Embryonic facial prominence (tissue), 1 donor: ENCODE data around the gene SLC30A7.
A peak's percentile ranks its signal among the peaks of the same experiment; 100 is the strongest.

ENCODE experiments used
- DNase-seq: peaks from one replicate; pipeline ENCODE4 v3.0.0-alpha.2; 2016; ENCODE audit errors: extremely low spot score

The SLC30A7 gene

DNA sequence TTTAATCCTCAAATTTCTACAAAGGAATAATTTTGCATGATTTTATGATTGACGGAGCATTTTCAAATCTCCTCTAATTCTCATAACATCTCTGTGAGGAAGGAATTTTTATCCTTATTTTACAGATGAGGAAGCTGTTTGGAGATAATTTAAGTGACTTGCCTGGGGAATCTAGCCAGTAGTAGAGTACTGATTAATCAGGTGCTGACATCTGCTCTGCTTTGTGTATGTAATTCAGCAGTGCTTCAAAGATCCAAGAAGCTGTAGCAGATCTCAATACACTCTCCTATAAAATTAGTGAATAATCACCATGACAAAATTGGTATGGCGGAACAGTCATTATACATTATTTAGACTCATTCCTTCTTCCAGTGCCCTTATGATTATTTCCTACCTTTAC is 83.7 kb downstream of the SLC30A7 start:
- DNase-seq, result no peak

DNA sequence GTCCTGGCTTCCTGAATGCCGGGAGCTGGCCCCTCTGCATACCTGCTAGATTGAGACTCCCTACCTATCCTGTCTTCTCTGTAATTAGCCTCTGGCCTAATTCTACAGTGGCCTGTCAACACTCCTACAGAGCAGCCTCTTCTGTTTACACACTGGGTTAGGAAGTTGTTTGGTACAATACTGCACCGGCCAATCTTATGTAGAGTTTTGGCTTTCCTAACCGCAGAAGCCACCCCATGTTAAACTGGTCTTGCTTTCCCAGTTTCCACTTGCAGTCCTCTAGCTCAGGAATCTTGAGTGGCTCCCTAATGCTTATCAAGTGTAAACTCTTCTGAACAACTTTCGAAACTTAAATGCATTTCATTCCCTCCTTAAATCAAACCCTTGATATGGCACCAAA is 86.9 kb downstream of the SLC30A7 start:
- DNase-seq, result no peak

DNA sequence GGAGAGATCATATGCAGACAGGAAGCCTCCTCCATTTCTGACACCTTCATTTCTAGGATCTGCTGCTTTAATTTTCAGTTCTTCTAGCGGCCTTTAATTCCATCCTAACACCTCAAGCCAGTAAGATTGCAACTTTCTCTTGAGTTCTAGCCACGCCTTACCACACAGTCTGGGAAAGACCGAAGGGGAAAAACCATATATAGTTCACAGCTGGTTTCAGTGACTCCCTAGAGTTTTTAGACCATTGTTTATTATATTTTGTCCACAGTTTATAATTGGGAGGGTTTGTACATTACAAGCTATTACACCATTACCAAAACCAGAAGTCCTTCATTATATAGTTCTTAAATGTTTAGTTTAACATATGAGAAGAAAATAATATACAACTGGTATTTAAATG is 92.2 kb downstream of the SLC30A7 start:
- DNase-seq, result no peak

DNA sequence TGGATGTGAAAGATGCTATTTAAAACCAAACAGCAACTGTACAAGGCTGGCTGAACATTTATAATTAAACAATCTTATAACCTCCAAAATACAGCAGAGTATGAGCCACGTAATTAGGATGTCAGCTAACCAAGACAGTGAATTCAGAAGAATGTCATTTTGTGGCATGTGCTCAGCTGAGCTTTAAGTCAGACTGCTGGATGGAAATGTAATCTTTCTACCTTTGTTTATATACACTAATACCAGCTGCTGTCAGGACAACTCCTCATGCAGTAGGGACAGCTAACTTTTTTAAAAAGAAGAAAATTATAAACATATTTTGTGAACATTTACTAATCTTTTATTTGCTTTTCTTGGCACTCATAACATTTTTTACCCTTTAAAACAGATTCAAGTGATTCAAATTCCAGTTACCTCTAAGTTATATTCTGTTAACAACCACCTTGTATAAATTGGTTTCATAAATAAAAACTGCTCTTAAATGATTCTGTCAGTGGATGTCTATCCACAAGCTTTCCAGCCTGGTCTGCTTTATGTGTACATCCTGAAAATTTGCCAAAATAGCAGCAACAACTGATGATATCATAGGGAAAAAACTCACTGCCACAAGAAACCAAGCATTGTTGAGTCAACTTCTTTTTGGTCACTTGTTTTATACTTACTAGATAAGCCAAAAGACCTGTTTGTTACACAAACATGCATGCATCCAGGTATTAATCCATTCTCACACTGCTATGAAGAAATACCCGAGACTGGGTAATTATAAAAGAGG is 93.6 kb downstream of the SLC30A7 start:
- DNase-seq, result no peak

DNA sequence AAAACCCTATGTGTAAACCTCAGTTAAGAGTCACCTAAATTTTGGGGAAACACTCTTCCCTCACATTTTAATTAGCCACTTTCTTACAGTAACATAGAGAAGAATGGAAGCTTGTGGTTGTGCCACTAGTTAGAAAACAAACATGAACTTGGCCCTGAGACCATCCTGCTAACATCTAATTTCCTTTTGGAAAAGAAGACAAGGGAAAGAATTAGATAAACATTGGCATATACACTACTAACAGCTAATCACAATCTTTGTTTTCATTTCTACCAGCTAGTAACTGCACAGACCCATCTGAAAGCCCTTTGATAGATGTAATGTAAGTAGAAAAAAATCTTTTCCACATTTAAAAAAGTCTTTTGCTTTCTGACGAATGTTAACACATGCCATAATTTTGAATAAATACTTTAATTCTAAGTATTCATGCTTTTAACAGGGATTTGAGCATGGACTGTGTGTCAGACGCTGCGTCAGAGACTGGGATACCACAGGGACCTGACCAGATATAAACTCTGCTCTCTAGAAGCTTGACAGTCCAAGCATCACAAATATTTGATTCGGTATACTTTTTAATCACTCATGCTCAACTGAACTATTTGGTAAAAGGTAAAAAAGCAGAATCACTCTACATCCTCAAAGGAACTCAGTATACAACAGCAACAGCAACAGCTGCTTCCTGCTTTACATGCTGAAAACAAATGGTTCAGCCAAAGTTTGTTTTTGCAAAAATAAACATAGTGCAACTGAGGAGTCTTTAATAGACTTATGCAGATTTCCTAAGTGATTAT is 99.5 kb downstream of the SLC30A7 start:
- DNase-seq, result no peak

DNA sequence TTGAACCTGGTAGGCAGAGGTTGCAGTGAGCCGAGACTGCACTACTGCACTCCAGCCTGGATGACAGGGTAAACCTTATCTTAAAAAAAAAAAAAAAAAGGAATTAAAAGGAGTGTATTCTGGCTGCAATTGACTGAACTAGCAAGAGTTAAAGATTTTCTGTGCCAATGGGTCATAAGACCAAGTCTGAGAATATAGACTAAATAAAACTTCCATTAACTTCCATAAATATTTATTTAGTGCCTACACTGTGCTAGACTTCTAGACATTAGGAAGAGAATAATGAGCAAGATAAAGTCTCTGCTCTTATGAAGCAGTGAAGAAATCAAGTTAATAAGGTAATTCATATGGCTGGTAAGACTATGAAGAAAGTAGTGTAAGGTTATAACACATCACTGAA is 102.5 kb downstream of the SLC30A7 start:
- DNase-seq, result no peak

DNA sequence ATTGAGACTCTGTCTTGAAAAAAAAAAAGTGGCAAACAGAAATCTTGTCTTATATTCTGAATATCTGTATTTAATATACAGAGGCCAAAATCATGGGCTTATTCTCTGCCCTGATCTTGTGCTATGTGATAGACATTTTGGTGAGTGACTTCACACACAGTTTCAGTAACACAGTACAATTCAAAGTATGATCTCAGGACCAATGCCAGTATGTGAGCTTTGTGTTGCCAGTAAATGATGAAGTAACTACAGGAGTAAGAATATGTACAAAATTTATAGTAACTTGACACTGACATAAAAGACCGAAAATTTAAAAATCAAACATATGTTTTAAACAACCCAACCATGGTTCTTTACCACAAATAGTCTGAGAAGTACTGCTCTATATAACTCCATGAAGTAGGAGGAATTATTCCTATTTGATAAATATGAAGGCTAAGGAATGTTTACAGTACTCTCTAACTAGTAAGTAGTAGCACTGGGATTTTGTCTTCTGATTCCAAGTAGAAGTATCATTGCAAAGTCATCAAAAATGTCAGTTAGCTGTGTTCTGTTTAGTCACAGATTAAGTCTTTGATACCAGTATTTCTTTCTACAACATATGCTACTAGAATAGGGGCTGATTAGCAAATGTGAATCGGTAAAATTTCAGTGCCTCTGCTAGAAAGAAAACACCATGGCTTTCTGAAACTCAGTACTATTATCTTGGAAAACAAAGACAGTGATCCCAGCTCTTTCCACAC is 104.4 kb downstream of the SLC30A7 start:
- no peak for DNase-seq

DNA sequence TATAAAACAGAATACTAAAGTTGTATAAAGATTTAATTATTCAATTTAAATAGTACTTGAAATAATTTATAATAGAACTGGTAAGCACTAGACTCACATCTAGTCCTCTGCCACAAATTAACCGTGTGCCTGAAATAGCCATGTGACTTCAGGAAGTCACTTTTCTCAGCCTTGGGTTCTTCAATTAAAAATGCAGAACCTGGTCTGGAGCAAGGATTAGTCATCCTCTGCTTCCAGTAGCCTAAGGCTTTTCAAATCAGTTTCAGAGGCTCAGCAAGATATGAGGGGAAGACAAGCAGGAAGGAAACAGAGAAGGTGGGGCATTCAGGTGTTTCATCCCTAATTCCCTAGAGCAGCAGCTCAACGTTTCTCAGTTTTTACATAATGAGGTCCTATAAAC is 106.7 kb downstream of the SLC30A7 start:
- no peak for DNase-seq

DNA sequence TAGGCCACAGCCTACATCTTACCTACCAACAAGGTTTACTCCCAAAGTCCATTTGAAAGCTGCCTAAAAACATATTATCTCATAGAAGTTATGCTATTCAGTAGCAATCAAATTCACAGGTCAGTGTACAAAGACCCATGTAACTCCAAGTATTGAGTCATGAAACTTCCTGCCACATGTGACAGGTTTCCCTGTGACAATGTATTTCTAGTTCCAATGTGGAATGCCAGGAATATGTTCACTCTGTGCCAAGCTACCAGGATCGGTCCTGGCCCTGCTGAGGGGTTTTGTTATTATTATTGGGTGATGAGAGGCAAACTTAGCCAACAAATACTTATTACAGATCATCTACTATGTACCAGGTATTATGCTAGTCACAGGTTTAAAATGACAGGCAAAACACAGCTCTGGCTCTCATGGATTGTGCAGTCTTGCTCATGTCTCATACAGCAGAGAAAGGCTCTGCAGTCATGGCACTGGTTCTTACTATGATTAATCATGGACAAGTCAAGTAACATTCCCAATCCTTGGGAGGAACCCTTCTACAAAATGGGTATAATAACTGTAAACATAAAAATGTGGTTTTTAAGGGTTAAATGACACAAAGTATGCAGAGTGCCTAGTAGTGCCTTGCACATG is 107.2 kb downstream of the SLC30A7 start:
- DNase-seq, result no peak

DNA sequence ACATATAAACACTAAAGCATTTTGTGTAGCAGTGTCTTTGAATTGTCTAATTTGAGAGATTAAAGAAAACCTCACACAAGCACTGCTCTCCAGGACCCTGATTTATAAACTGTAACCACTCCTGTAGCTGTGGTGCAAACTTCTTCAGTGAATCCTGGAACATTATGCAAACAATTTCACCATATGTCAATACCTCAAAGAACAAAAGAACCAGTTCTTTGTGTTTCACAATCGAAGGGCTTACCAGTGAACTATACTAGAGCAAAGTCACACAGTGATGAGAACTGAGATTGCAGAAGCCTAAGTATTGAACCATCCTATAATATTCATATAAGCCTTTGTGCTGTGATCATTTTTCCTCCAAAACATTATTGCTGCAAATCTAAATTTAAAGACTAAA is 108.2 kb downstream of the SLC30A7 start:
- DNase-seq, result no peak

DNA sequence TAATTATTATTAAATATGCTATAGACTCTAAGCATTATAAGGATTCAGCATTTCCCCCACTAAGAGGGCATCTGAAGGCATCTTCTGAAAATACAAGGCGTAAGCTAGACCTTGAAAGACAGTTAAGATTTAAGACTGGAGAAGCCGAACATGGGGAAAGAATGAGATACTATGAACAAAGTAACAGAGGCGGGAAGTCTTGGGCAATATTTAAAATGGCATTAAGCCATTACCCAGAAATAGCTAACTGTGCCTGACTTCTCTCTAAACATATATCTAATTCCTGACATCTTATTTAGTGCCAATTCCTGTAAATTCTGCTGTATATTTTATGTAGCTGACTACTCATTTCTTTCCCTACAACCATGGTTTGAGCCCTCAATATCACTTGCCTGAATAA is 108.8 kb downstream of the SLC30A7 start:
- no peak for DNase-seq

DNA sequence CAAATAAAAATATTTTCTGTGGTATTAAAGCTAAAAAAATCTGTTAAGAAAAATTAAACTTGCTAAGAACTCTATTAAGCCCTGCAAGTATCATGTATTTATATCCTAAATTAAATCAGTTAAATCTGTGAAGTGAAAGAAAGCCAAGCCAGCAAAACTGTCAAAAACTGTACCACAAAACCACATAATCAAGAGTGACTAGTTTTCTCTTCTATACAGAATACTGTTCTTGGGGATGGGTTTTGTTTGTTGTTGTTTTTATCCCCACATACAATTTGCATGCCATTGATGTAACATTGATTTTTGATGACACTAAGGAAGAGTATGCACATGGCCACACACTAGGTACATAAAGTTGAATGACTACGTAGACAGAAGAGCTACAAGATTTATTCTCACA is 109.3 kb downstream of the SLC30A7 start:
- DNase-seq, result no peak

DNA sequence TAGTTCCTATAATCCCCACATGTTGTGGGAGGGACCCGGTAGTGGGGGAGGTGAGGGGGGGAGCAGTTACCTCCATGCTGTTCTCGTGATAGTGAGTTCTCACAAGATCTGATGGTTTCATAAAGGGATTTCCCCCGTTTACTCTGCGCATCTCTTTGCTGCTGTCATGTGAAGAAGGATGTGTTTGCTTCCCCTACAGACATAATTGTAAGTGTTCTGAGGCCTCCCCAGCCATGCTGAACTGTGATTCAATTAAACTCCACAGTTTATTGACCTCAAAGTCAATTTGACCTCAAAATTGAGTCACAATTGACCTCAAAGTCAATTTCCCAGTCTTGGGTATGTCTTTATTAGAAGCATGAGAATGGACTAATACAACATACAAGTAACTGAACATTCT is 110.0 kb downstream of the SLC30A7 start:
- no peak for DNase-seq

DNA sequence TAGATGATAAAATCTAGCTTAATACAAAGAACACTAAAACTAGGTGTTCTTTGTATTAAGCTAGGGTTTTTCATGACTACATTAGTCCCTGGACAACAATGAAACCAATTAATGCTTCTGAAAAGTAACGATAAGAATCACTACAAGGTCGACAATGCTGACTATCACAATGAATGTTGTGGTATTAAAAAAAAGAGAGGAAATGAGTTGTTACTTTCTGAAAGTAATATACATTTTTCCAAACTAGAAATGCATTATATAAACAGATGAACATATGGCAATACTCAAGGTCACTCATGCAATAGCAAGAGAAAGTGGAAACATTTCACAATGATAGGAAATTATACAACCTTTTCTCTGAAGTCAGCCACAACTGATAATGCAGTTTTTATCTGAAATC is 110.7 kb downstream of the SLC30A7 start:
- DNase-seq, result no peak

DNA sequence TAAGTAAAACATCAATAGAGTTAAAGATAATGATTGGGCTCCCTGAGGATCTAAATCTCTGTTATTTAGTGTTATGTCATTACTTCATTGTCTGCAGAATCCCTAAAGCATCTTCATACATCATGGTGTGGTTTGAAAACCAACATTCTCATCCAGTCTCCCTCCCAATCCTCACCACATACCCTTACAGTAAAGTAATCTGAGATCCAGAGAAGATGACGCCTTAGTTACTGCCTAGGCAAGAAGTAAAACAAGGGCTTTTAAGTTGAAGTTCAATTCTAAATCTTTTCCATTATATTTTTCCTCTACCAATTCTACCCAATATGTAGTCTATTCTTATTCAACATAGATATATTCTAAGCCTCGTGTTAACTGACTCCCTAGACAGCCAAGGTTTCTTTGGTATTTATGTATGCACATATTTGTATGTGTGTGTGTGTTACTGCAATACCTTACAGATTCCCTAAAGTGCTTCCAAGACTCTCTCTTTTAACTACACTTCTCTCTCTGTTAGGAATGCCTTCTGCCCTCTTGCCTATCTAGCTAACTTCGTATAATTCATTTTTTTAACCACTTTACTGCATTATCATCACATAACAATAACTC is 112.4 kb downstream of the SLC30A7 start:
- DNase-seq, result no peak

DNA sequence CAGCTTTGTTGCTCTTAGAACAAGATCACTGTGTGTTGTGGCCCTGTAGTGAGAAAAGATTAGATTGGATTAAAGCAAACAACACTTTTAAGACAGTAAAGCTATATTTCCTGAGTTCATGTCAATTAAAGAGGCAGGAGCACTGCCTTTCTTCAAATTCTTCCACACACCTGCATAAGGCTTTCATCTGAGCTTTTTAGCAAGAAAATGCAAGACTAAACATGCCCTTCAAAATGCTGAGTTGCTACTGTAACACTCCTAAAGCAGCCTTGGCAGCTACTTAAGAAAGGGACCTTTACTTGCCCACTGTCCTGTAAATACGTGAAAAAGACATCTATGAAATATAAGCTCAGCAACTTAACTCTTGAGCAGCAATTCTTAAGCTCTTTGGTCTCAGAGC is 117.9 kb downstream of the SLC30A7 start:
- no peak for DNase-seq

DNA sequence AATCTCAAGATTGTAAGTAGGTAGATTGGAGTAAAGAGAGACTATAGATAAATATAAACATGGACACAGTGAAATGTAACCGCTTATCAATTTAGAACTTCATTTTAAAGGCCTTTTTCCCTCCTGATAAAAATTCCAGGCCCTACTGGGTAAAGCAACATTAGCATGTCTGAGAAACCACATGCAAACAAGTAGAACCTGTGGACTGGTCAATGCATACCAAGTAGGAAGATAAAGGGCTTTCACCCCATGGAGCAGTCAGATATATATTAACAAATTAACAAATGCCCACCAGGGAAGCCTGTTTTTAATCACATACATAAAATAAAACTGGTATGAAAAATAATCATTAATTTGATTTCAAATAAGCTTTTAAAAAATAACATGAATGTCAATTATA is 121.6 kb downstream of the SLC30A7 start:
- DNase-seq, result no peak

DNA sequence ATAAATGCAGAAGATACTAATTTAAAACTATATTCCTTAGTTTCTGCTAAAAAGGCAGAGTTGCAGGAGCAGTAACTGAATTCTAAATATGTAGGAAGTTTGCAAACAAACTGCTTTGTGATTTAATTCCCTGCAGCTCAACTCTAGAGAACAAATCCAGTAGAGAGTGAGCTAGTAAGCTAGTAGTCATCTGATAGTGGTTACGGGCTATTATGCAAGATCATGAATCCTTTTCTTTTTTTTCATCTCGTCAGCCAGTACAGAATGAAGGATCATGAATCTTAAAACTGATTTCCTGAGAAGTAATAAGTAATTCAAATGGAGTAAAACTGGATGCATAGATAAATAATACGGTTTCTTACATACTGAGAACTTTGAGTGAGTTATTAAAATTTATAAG is 126.4 kb downstream of the SLC30A7 start:
- DNase-seq, result no peak

DNA sequence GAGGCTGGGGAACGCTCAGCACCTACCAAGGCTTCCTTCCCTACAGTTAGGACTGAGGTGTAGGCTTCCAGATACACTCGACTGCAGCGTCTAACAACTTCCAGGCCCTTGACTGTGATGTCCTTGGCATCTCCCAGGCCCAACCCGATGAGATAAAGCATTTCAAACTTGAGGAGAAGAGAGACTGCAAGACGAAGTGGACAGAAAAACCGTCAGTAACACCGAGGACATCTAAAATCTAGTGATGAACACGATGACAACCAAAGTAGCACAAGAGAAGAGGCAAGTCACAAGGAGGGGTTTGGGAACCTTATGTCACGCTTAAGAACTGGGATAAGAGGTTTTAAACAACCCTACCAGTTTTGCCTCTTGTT is 129.4 kb downstream of the SLC30A7 start:
- DNase-seq, result no peak

DNA sequence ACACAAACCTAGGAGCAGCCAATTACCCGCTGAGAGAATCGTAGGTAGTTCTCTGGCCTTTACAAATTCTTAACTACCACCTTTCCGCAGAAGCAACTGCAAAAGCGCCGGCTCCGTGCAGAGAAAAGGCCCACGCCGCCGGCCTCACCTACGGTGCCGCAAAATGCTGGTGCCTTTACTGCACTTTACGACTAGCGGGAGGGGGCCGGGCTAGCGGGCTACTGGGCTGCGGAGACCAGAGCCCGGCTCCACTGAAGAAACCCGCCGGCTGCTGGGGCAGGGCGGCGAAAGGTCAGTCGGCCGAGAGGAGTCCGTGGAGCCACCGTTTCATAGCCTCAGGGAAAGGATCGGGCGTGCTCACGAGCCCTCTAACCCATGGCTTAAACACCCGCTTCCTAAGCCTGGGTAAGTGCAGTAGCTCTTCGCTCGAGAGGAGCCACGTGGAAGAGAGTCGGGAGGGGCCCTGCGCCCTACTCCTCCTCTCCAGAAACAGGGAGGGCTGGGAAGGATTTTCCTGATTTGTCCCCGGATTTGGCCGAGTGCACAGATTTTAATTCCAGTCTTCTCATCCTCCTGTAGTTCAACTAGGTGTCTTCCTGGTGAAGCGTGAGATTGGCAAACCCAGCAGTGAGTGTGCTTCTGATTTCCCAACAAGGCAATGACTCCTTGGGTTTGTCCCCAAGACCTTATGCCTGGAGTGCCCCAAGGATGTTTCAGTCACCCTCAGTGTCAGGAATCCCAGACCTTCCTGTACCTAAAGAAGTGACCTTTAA is 130.0 kb downstream of the SLC30A7 start, which contains the start of gene DPH5:
Gene DPH5, minus strand, starts transcription at position 128 of the 773 bp plus-strand sequence. CDS start 341 bp downstream, outside the sequence.
- DNase-seq, result peak; percentile 59

DNA sequence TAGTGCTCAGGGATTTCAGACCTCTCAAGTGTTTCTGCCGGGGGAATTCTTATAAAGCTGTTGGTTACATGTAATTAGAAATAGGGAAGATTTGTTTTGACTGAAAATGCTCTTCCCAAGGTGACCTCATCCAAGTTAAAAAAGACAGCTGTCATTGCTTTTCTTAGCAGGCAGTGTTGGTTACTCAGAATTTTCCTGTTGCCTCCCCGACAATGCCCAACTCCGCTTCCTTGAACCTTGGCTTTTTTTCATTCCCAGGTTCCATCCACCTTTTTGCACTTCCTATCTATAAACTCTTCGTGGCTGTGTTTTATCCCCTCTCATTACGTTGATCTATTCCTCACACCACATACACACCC is 130.5 kb downstream of the SLC30A7 start:
- no peak for DNase-seq
